Pons (tissue), 1 donor: ENCODE data around the gene NAA60.
"Not testable (repeated sequence)": the region's sequence is repeated elsewhere in the genome, so short reads cannot be mapped to it uniquely, and the experiment has no call there.

ENCODE experiments used
- DNase-seq: peaks from one replicate; pipeline ENCODE4 v3.0.0-alpha.2; 2016; ENCODE audit warnings: low spot score

Gene NAA60

GRCh38 chr16:3461151-3461550, 17.7 kb downstream of the NAA60 start:
- no peak for DNase-seq

- DNase-seq, result no peak
Measured at GRCh38 chr16:3465301-3465700, 21.8 kb downstream of the NAA60 start.

DNA sequence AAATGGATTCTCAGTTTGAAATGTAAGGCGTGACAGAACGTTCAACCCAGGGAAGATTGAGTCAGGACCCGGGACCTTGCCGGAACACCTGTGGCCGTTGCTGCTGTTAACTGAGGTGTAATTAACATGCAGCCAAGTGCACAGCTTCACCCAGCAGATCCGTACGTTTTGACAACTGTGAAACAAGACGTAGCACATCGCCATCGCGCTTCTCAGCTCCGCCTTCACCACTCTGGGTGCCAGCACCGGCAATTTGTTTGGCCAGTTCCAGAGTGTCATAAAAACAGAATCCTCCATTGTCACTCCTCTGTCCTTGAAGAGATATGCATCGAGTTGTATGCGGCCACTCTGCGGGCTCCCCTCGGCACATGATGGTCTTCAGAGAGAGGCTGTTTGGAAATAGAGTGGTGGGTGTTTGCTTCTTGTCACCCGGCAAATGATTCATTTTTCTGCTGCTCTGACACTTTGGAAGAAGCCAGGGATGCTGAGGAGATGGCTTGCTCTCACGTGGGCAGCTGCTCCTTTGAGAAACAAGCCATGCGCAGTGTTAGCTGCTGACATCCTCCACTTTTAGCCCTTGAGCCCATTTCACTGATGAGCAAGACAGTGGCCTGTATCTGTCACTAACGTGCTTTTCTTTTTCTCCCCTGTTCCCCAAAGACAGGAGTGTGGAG, 22.6 kb downstream of the NAA60 start:
- no peak for DNase-seq

DNA sequence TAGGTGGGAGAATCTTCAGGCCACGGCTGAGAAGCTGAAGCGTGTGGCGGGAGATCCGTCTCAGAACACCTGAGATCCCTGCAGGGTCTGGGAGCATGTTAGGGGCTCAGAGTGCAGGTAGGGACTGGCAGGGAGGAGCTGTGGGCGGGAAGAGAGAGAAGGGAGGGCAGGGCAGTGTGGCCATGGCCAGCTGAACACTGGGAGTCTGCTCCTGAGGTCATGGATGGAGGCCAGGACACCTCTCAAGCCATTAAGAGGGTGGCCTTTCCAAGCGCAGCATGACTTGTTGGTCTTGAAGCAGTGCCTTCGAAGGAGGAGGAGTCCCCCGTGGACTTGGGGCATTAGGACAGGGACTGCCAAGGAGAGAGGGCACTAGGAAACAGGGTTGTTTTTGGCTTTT, 23.7 kb downstream of the NAA60 start:
- no peak for DNase-seq

DNA sequence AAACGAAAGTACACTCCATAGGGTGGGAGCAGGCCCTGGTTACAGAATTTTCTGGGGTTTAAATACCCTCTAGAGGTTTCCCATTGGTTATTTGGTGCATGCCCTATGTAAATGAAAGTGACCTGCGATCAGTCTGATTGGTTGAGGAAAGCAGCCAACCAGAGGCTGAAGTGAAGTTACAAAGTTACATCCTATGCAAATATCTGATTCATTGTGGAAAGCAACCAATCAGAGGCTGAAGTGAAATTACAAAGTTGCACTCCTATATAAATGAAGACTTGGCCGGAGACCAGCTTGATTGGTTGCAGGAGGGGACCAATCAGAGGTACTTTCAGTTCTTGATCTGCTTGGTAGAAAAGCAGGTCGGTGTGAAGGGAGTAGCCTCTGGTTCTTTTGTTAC, 24.4 kb downstream of the NAA60 start:
- DNase-seq, result no peak

DNA sequence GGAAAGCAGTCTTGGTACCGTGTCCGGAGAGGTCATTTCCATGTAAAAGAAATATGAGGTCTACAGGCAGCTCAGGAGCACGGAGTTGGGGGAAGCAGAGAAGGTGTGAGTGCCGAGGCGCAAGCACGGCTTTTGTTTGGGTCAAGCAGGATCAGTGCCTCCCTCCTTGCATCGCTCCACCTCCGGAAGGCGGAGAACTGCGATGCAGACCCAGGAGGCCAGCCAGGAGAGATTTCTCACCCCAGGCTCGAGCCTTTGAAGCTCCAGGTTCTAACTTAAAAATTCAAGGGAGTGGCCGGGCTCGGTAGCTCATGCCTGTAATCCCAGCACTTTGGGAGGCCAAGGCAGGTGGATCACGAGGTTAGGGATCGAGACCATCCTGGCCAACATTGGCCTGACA, 25.0 kb downstream of the NAA60 start:
- no peak for DNase-seq

GRCh38 chr16:3469736-3470135, 26.3 kb downstream of the NAA60 start:
- DNase-seq, result no peak

GRCh38 chr16:3470723-3471122, 27.2 kb downstream of the NAA60 start:
- DNase-seq, result no peak

GRCh38 chr16:3471518-3472176, 28.2 kb downstream of the NAA60 start:
- no peak for DNase-seq

DNA sequence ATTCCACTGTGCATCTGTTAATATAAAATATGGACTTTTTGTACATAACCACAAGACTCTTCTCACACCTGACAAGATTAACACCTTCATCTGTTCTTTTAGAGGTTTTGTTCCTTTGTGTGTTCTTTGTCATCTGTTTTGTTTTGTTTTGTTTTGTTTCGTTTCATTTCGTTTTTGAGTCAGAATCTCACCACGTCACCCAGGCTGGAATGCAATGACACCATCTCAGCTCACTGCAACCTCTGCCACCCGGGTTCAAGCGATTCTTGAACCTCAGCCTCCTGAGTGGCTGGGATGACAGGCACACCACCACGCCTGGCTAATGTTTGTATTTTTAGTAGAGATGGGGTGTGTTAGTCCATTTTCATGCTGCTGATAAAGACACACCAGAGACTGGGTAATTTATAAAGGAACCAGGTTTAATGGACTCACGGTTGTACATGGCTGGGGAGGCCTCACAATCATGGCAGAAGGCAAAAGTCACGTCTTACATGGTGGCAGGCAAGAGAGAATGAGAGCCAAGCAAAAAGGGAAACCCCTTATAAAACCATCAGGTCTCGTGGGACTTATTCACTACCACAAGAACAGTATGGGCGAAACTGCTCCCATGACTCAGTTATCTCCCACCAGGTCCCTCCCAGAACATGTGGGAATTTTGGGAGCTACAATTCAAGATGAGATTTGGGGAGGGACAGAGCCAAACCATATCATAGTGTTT, 29.6 kb downstream of the NAA60 start:
- DNase-seq, result no peak

- not testable (repeated sequence) for DNase-seq
Measured at GRCh38 chr16:3473596-3473943, 30.1 kb downstream of the NAA60 start.

DNA sequence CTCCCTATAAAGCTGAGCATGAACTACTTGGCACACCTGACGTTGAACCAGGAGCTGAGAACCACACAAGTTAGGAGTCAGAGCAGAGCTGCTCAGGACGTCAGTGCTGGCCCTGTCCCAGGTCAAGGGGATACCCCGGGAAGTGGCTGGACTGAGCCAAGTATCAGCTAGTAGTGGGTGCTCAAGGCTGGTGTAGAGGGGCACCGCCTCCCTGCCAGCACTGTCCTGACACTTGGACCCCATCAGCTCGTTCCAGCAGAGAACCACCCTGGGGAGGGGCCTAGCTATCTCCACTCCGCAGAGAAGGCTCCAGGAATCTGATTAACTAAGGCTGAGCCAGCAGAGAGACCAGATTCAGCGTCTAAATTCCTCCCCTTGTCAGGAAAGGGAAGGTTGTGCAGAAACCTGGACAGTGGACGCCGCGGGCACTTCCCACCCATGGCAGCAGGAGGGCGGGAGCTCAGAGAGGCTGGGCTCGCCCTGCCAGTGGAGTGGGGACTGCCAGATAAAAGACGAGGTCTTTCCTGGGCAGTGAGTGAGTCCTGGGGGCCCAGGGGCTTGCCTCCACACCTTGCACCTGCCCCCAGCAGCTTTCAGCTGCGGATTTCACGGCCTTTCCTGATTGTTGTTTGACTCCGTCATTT, 30.8 kb downstream of the NAA60 start:
- DNase-seq, result no peak

GRCh38 chr16:3474870-3475269, 31.4 kb downstream of the NAA60 start:
- DNase-seq, result not testable (repeated sequence)

DNA sequence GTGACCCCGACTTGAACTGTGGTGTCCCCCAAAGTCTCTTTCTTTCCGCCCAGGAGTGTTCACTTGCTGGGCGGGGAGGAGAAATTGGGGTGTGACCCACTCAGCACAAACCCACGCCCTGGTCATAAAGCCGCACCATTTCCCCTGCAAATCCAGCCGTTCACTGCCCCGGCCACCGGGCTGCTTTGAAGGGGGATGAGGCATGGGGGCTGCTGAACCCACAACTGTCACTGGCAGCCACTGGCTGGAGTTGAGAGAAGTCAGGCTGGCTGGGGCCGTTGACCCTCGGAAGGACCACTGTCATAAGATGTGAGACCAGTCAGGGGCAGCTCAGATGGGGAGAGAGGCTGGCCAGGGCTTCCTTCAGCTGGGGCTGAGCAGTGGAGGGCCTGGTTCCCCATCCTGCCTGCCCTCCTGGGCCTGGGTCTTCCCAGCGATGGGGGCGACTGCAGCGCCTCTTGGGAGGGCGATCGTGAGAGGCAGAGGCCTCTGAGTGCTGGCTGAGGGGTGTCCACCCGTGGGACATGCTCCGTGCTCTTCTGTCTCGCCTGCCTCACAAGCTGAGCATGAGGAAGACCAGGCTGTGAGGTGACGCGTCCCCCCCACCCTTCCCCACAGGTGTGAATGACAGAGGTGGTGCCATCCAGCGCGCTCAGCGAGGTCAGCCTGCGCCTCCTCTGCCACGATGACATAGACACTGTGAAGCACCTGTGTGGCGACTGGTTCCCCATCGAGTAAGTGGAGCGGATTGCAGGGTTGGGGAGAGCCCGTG, 32.3 kb downstream of the NAA60 start:
- DNase-seq, result no peak

DNA sequence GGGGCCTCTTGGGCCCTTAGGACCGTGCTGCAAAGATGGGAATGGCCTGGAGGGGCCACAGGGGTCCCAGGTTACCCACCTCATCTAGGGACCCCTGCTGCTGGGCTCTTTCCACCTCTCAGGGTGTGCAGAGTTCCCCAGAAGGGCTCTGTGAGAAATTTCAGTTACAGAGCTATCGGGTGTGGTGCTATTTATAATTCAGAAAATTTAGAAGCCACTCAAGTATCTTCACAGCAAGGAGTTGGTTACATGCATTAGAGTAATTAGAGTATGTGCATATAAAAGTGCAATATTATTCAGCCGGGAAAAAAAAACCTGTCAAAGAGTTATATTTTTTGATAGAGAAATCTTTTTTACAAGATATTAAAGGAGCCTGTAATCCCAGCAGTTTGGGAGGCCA, 32.9 kb downstream of the NAA60 start:
- no peak for DNase-seq

- DNase-seq, result no peak
Measured at GRCh38 chr16:3478242-3478925, 34.9 kb downstream of the NAA60 start.

DNA sequence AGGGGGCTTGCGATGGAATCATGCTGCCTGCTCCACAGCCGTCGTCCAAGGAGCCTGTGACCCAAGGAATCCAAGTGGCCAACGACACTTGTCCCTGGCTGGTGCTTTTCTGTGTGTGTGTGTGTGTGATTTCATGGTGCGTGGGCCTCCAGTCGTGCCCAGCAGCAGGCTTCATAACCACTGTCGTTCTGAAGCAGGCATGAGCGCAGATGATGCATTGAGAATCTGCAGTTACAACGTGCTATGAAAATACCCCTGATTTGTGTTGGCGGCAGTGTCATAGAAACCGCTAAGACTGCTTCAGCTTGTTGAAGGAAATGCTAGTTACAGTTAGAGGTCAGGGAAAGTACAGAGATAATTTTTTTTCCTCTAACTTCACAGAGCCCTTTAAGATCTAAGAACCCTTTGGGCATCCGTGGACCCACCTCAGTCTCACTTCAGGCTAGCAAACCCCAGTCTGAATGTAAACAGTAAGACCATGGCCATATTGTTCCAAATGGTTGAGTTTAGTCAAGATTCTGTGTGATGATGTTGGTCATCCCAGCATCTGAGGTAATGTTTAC, 36.3 kb downstream of the NAA60 start:
- DNase-seq, result no peak

GRCh38 chr16:3480901-3481695, 37.6 kb downstream of the NAA60 start:
- DNase-seq, result no peak

DNA sequence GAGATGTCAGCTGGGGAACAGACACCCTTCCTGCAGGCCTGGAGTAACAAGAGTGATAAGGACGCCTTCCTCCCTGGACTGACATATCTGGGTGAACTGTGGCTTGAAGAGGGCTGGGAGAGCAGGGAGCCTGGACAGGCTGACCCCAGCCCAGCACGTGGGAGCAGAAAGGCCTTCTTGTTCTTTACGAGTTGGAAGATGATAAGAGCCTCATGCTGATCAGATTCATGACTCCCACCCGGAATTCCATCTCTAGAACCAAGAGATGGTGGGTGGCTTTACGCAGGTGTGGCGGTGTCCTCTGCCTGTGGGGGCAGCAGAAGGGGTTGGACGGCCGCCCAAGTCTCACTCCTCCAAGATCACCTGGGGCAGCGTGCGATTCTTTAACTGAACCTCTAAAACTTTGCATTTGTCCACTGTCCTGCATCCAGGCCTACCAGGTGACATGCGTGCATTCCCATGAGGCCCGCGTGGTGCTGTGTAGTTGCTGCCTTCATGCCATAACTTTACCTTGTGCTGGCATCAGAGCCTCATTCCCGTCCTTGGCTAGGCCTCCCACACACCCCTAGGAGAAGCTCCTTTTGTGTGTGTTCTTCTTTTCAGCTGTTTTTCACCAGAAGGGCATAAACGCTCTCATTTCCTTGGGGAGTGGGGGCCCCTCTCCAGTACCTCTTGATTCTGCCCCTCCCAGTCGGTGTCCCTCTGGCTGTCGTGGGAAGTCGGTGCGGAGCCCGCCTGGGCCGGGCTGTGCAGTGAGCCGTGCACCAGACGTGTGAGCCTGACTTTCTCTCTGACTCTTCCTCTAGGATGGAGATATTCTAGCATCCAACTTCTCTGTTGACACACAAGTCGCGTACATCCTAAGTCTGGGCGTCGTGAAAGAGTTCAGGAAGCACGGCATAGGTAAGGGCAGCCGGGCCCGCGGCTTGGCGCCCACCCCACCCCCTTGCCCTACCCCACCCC, 38.5 kb downstream of the NAA60 start:
- no peak for DNase-seq
